ENCODE measurements around the gene LIN28A. TPM values are rescaled to one million over a fixed set of nuclear protein-coding genes. Genes with fewer than 3 reads are reported as not detected.

Gene LIN28A
- total RNA-seq, 1 donor from 2014 or later = not detected

GRCh38 chr1:26391450-26391849 lies 19.2 kb upstream of the LIN28A start:
- H3K4me3 Mint-ChIP-seq (ENCODE audit: unreplicated experiment) = no peak overlapping the region
- no peak overlapping the region for H3K27ac Mint-ChIP-seq (ENCODE audit: unreplicated experiment)
- TF ChIP-seq CTCF (IDR thresholded peaks at IDR 0.05) = peak; percentile 78
- no peak for DNase-seq (ENCODE audit: low spot score)
- no peaks in the 10 kb centered on the region for H3K36me3 Mint-ChIP-seq (ENCODE audit: low read depth)
- H3K27me3 Mint-ChIP-seq (ENCODE audit: low read depth) = peaks cover 1% of the 10 kb centered on the region
- no peaks in the 10 kb centered on the region for H3K9me3 Mint-ChIP-seq (ENCODE audit: low read depth)
- H3K4me1 Mint-ChIP-seq (ENCODE audit: low read depth) = no peaks in the 10 kb centered on the region

GRCh38 chr1:26395754-26396153 lies 14.9 kb upstream of the LIN28A start:
- H3K27ac Mint-ChIP-seq (ENCODE audit: unreplicated experiment) = no peak overlapping the region
- no peak for DNase-seq (ENCODE audit: low spot score)
- no peak for TF ChIP-seq CTCF (IDR thresholded peaks at IDR 0.05)
- no peaks in the 10 kb centered on the region for H3K4me1 Mint-ChIP-seq (ENCODE audit: low read depth)
- no peaks in the 10 kb centered on the region for H3K9me3 Mint-ChIP-seq (ENCODE audit: low read depth)
- H3K27me3 Mint-ChIP-seq (ENCODE audit: low read depth) = peaks cover 1% of the 10 kb centered on the region
- no peaks in the 10 kb centered on the region for H3K36me3 Mint-ChIP-seq (ENCODE audit: low read depth)
- no peak overlapping the region for H3K4me3 Mint-ChIP-seq (ENCODE audit: unreplicated experiment)

GRCh38 chr1:26399034-26399433 lies 11.6 kb upstream of the LIN28A start:
- Mint-ChIP-seq H3K9me3 (ENCODE audit: low read depth) (no peaks in the 10 kb centered on the region), H3K36me3 (ENCODE audit: low read depth) (no peaks in the 10 kb centered on the region), H3K4me3 (ENCODE audit: unreplicated experiment) (no peak overlapping the region), H3K27me3 (ENCODE audit: low read depth) (no peaks in the 10 kb centered on the region), H3K4me1 (ENCODE audit: low read depth) (no peaks in the 10 kb centered on the region), H3K27ac (ENCODE audit: unreplicated experiment) (no peak overlapping the region)
- DNase-seq (ENCODE audit: low spot score) = no peak
- TF ChIP-seq CTCF (IDR thresholded peaks at IDR 0.05) = no peak

- H3K9me3 Mint-ChIP-seq (ENCODE audit: low read depth) = no peaks in the 10 kb centered on the region
- TF ChIP-seq CTCF (IDR thresholded peaks at IDR 0.05) = no peak
- H3K4me1 Mint-ChIP-seq (ENCODE audit: low read depth) = peaks cover 12% of the 10 kb centered on the region
- H3K36me3 Mint-ChIP-seq (ENCODE audit: low read depth) = no peaks in the 10 kb centered on the region
- no peak for DNase-seq (ENCODE audit: low spot score)
- H3K4me3 Mint-ChIP-seq (ENCODE audit: unreplicated experiment) = no peak overlapping the region
- H3K27ac Mint-ChIP-seq (ENCODE audit: unreplicated experiment) = no peak overlapping the region
- no peaks in the 10 kb centered on the region for H3K27me3 Mint-ChIP-seq (ENCODE audit: low read depth)
Observed at GRCh38 chr1:26401891-26402290, 8.7 kb upstream of the LIN28A start.

- Mint-ChIP-seq H3K27ac (ENCODE audit: unreplicated experiment) (no peak overlapping the region), H3K4me3 (ENCODE audit: unreplicated experiment) (no peak overlapping the region), H3K9me3 (ENCODE audit: low read depth) (no peaks in the 10 kb centered on the region), H3K27me3 (ENCODE audit: low read depth) (peaks cover 3% of the 10 kb centered on the region), H3K36me3 (ENCODE audit: low read depth) (no peaks in the 10 kb centered on the region), H3K4me1 (ENCODE audit: low read depth) (peaks cover 14% of the 10 kb centered on the region)
- no peak for TF ChIP-seq CTCF (IDR thresholded peaks at IDR 0.05)
- DNase-seq (ENCODE audit: low spot score) = no peak
Observed at GRCh38 chr1:26403656-26404055, 7.0 kb upstream of the LIN28A start.
